SH-SY5Y (cell line): ENCODE data around the gene HSPA9.

ENCODE experiments used
- GATA2 ChIP-seq: IDR thresholded peaks from 2 replicates; pipeline ENCODE4 v1.6.1; 2011; ENCODE audit warnings: mild to moderate bottlenecking, low read depth, low read length
- GATA3 ChIP-seq: IDR thresholded peaks from 2 replicates; pipeline ENCODE4 v1.6.1; 2011; ENCODE audit warnings: low read depth, mild to moderate bottlenecking, low read length, moderate library complexity

HSPA9 gene

GRCh38 chr5:138504799-138505198 lies 70.4 kb downstream of the HSPA9 start:
- no peak for TF ChIP-seq GATA3
- no peak for TF ChIP-seq GATA2
